ENCODE measurements around the gene OR4E1. TPM values are rescaled to one million over a fixed set of nuclear protein-coding genes. Genes with fewer than 3 reads are reported as not detected.

The OR4E1 gene
- total RNA-seq, 3 donors from 2014 or later (not counting 1 experiment from before 2014, with no cell fraction given): not detected

DNA sequence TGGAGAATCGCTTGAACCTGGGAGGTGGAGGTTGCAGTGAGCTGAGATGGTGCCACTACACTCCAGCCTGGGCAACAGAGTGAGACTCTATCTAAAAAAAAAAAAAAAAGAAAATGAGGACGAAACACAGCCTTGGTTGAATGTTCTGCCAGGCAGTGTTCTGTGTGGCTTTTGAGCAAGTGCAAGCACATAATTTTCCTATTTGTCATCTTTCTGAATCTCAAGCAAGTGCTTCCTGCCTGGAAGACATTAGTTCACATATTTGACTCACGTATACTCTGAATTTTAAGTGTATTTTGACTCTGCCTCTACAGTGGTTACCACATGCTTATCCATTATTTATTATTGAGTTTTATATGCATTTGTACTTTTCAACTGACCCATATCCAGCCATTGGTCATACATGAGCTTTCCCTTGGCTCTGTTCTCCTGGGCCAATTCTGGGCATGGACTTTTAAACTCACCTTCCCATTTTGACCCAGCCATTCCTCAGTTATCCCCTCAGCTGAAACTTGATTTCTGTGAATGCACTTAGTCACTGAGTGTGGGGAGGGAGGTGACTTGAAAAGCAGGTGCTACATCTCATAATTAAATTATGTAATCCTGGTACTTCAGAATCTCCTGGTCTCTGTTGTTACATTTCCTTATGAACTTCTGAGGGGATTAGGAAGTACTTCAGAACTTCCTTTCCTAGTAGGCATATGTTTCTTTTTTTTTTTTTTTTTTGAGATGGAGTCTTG is 47.0 kb downstream of the OR4E1 start:
- 89% methylated on average over 3 of the region's 3 CpGs for WGBS (ENCODE audit: insufficient coverage)
- peaks cover 6 to 26% of the 10 kb centered on the region in 2 donors for H3K27me3 Mint-ChIP-seq (ENCODE audit: low read depth in 2 of 2)
- no peaks in the 10 kb centered on the region for H3K36me3 Mint-ChIP-seq
- no peaks in the 10 kb centered on the region for H3K36me3 ChIP-seq (ENCODE audit: control insufficient read depth, insufficient read depth, low read length)
- no peak for ATAC-seq
- no peaks in the 10 kb centered on the region for H3K9me3 Mint-ChIP-seq
- no peak overlapping the region for H3K4me3 ChIP-seq (ENCODE audit: low read length)
- H3K27ac ChIP-seq (ENCODE audit: low read length): no peak overlapping the region
- no peaks in the 10 kb centered on the region for H3K9me3 ChIP-seq (ENCODE audit: control insufficient read depth, insufficient read depth, low read length)
- no peak overlapping the region for H3K27ac Mint-ChIP-seq
- no peaks in the 10 kb centered on the region for H3K4me1 ChIP-seq (ENCODE audit: control insufficient read depth, insufficient read depth, low read length)
- intact Hi-C loops (cut with micrococcal nuclease): no loop called here
- TF ChIP-seq, protein P1, sequence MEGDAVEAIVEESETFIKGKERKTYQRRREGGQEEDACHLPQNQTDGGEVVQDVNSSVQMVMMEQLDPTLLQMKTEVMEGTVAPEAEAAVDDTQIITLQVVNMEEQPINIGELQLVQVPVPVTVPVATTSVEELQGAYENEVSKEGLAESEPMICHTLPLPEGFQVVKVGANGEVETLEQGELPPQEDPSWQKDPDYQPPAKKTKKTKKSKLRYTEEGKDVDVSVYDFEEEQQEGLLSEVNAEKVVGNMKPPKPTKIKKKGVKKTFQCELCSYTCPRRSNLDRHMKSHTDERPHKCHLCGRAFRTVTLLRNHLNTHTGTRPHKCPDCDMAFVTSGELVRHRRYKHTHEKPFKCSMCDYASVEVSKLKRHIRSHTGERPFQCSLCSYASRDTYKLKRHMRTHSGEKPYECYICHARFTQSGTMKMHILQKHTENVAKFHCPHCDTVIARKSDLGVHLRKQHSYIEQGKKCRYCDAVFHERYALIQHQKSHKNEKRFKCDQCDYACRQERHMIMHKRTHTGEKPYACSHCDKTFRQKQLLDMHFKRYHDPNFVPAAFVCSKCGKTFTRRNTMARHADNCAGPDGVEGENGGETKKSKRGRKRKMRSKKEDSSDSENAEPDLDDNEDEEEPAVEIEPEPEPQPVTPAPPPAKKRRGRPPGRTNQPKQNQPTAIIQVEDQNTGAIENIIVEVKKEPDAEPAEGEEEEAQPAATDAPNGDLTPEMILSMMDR (IDR thresholded peaks at IDR 0.05): no peak
- H3K4me3 Mint-ChIP-seq: no peak overlapping the region
- DNase-seq: no peak
- H3K4me1 Mint-ChIP-seq: no peaks in the 10 kb centered on the region
- H3K27me3 ChIP-seq (ENCODE audit: control insufficient read depth, insufficient read depth, low read length): peaks cover 2% of the 10 kb centered on the region

Other genes starting within 250 kb of the OR4E1 start
- 100 to 1,000 TPM; 150 to 167 (median 162) TPM for gene CHD8, start 217.7 kb downstream of the OR4E1 start, total RNA-seq
- 10 to 100 TPM; 43.3 to 64.7 (median 50.9) TPM for gene RAB2B, start 196.9 kb downstream of the OR4E1 start, total RNA-seq
- 100 to 1,000 TPM; 103 to 123 (median 123) TPM for gene TOX4, start 196.6 kb downstream of the OR4E1 start, total RNA-seq
- 10 to 100 TPM; 63.3 to 72.5 (median 68.3) TPM for gene METTL3, start 162.5 kb downstream of the OR4E1 start, total RNA-seq
- 1 to 10 TPM; 1.6 to 2.5 (median 2.2) TPM for gene SALL2, start 147.5 kb downstream of the OR4E1 start, total RNA-seq
- not detected for gene OR10G3, start 93.7 kb downstream of the OR4E1 start, total RNA-seq
- not detected for gene OR10G2, start 38.9 kb downstream of the OR4E1 start, total RNA-seq
- not detected for gene OR4E2, start 20.0 kb downstream of the OR4E1 start, total RNA-seq